Measurements from ENCODE around the gene IL17D.

DNA sequence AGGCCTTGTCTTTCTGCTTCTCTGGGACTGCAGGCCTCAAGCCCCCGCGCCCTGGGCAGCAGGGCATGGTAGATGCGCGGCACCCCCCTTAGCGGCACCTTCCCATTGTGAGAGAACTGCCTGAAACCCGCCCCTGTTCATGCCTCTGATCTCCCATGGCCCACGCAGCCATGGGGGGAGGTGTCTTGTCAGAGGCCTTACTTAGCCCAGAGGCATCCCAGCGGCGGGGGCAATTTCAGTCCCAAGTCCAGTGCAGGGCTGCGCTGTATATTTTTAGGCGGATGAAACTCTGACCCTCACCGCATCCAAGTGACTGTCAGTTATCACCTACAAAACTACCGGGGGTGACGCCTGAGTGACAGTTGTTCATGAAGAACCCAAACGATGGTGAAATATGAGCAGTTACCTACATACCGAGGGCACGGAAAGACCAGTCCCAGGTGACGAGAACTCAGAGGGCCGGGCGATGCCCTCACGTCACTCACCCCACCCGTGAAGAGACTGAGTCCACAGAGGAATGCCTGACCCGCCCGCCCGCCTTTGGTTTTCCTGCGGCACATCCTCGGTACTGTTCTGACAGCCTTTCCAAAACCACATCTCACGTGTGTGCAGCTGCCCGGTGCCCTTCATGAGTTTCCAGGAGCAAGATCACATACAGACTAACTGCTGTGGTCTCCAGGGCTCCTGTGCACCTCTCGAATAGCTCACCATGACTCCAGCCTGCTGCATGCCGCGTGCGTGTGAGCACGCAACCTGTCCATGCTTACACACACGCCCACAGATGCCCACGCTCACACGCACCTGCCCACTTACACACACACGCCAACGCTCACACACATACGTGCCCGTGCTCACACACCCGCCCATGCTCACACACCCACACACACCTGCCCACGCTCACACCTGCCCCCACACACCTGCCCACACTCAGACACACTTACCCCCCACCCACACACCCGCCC is 14.4 kb downstream of the IL17D start:
- TF ChIP-seq POLR2A (IDR thresholded peaks at IDR 0.05) (no peak), EP300 (IDR thresholded peaks at IDR 0.05) (no peak)
- TF ChIP-seq, protein P1, sequence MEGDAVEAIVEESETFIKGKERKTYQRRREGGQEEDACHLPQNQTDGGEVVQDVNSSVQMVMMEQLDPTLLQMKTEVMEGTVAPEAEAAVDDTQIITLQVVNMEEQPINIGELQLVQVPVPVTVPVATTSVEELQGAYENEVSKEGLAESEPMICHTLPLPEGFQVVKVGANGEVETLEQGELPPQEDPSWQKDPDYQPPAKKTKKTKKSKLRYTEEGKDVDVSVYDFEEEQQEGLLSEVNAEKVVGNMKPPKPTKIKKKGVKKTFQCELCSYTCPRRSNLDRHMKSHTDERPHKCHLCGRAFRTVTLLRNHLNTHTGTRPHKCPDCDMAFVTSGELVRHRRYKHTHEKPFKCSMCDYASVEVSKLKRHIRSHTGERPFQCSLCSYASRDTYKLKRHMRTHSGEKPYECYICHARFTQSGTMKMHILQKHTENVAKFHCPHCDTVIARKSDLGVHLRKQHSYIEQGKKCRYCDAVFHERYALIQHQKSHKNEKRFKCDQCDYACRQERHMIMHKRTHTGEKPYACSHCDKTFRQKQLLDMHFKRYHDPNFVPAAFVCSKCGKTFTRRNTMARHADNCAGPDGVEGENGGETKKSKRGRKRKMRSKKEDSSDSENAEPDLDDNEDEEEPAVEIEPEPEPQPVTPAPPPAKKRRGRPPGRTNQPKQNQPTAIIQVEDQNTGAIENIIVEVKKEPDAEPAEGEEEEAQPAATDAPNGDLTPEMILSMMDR (IDR thresholded peaks at IDR 0.05): no peak

Measured in tibial nerve (tissue), 4 donors.